Keratinocyte (primary cell): ENCODE data around the gene PDXDC1.

Experiments
- CTCF ChIP-seq, 3 experiments: IDR thresholded peaks in 1 of 3; conservative IDR thresholded peaks in 1 of 3; optimal IDR thresholded peaks in 1 of 3; 2 replicates in 2 of 3; 3 replicates in 1 of 3; pipeline versions ENCODE3 to v1.5.1; 2011; ENCODE audit warnings: low read length in 3 of 3, mild to moderate bottlenecking in 3 of 3, moderate library complexity in 2 of 3, control low read depth in 1 of 3, inconsistent platforms in 1 of 3; ENCODE audit not compliant: insufficient read depth in 2 of 3; ENCODE audit errors: extremely low read depth in 1 of 3
- EZH2 ChIP-seq: IDR thresholded peaks from one replicate; pipeline ENCODE4 v1.6.1; 2012; ENCODE audit warnings: inconsistent platforms, mild to moderate bottlenecking, low read length, moderate library complexity

- peak in 2 of 3 experiments; percentile 3 to 45 for TF ChIP-seq CTCF (optimal IDR thresholded peaks at IDR 0.05 in 1 of 3, IDR thresholded peaks at IDR 0.05 in 1 of 3, conservative IDR thresholded peaks at IDR 0.05 in 1 of 3; ENCODE audit: extremely low read depth in 1 of 3, insufficient read depth in 2 of 3, low read length in 3 of 3)
- no peak for TF ChIP-seq EZH2
Observed at GRCh38 chr16:15034266-15035162, 59.7 kb downstream of the PDXDC1 start.
